OCI-LY3 (cell line): ENCODE measurements around the gene PDS5B.
"Not testable (repeated sequence)": the region's sequence is repeated elsewhere in the genome, so short reads cannot be mapped to it uniquely, and the experiment has no call there.

ENCODE experiments used
- H2AFZ ChIP-seq: fragments of 200-600, 300-600 bp; shearing (Covaris generic); 2 replicates; pipeline ENCODE4 v1.6.0; 2014; ENCODE audit warnings: antibody characterized with exemption, low read depth, low read length
- H3K27ac ChIP-seq: fragments of 200-600, 300-600 bp; sonication (generic); 2 replicates; pipeline ENCODE4 v1.5.1; 2014; ENCODE audit warnings: mild to moderate bottlenecking, low read length, moderate library complexity, mixed read lengths
- H3K27me3 ChIP-seq: fragments of 200-600, 300-600 bp; sonication (generic); 2 replicates; pipeline ENCODE4 v1.6.1; 2014; ENCODE audit warnings: low read depth, low read length, mixed read lengths
- H3K36me3 ChIP-seq: fragments of 200-600, 300-600 bp; sonication (generic); replicated peaks from 2 replicates; pipeline ENCODE3; 2014; ENCODE audit warnings: low read depth, low read length, mixed read lengths
- H3K4me1 ChIP-seq: fragments of 300-600, 200-600 bp; sonication (generic); 2 replicates; pipeline ENCODE4 v1.6.1; 2014; ENCODE audit warnings: low read length, mixed read lengths
- H3K4me2 ChIP-seq: fragments of 200-600, 300-600 bp; sonication (generic); 2 replicates; pipeline ENCODE4 v1.6.1; 2014; ENCODE audit warnings: low read length, mixed read lengths
- H3K4me3 ChIP-seq: fragments of 300-600, 200-600 bp; sonication (generic); 2 replicates; pipeline ENCODE4 v1.5.1; 2014; ENCODE audit warnings: antibody characterized with exemption, mild to moderate bottlenecking, low read length, moderate library complexity
- H3K79me2 ChIP-seq: fragments of 300-600, 200-600 bp; shearing (Covaris generic); 2 replicates; pipeline ENCODE4 v1.6.1; 2014; ENCODE audit warnings: mild to moderate bottlenecking, low read length, mixed read lengths
- H3K9ac ChIP-seq: fragments of 300-600, 200-600 bp; shearing (Covaris generic); 2 replicates; pipeline ENCODE4 v1.6.0; 2014; ENCODE audit warnings: mild to moderate bottlenecking, low read length, moderate library complexity
- H3K9me3 ChIP-seq: fragments of 200-600, 300-600 bp; shearing (Covaris generic); 2 replicates; pipeline ENCODE4 v1.6.1; 2014; ENCODE audit warnings: low read length, mixed read lengths; ENCODE audit not compliant: insufficient read depth
- H4K20me1 ChIP-seq: fragments of 200-600, 300-600 bp; sonication (generic); 2 replicates; pipeline ENCODE4 v1.6.1; 2016; ENCODE audit warnings: low read length, mixed read lengths; ENCODE audit not compliant: insufficient read depth
- EZH2phosphoT487 ChIP-seq: fragments of 200-600 bp; shearing (Covaris generic); IDR thresholded peaks from 2 replicates; pipeline ENCODE4 v1.6.1; 2018; ENCODE audit warnings: antibody characterized with exemption, mixed run types, low read depth
- TF ChIP-seq, protein P1 (sequence below): fragments of 200-600, 300-600 bp; sonication (generic); IDR thresholded peaks from 2 replicates; pipeline ENCODE4 v1.5.1; 2014; ENCODE audit warnings: antibody characterized with exemption, low read length, low read depth

The PDS5B gene

GRCh38 chr13:32823597-32823996, 237.3 kb downstream of the PDS5B start:
- Histone ChIP-seq H3K4me2 (no peak overlapping the region), H3K36me3 (no peaks in the 10 kb centered on the region), H3K79me2 (no peaks in the 10 kb centered on the region), H3K9me3 (no peaks in the 10 kb centered on the region), H3K27me3 (peaks cover 4% of the 10 kb centered on the region), H3K4me3 (no peak overlapping the region), H2AFZ (no peak overlapping the region), H3K9ac (no peak overlapping the region), H3K27ac (no peak overlapping the region), H4K20me1 (no peaks in the 10 kb centered on the region), H3K4me1 (peaks cover 6% of the 10 kb centered on the region; the same call in 1 of the 2 replicates)
- TF ChIP-seq, protein P1, sequence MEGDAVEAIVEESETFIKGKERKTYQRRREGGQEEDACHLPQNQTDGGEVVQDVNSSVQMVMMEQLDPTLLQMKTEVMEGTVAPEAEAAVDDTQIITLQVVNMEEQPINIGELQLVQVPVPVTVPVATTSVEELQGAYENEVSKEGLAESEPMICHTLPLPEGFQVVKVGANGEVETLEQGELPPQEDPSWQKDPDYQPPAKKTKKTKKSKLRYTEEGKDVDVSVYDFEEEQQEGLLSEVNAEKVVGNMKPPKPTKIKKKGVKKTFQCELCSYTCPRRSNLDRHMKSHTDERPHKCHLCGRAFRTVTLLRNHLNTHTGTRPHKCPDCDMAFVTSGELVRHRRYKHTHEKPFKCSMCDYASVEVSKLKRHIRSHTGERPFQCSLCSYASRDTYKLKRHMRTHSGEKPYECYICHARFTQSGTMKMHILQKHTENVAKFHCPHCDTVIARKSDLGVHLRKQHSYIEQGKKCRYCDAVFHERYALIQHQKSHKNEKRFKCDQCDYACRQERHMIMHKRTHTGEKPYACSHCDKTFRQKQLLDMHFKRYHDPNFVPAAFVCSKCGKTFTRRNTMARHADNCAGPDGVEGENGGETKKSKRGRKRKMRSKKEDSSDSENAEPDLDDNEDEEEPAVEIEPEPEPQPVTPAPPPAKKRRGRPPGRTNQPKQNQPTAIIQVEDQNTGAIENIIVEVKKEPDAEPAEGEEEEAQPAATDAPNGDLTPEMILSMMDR = no peak
- no peak for TF ChIP-seq EZH2phosphoT487

- Histone ChIP-seq H3K36me3 (no peaks in the 10 kb centered on the region), H2AFZ (no peak overlapping the region), H3K79me2 (no peaks in the 10 kb centered on the region), H3K27me3 (peaks cover 4% of the 10 kb centered on the region), H3K4me1 (peaks cover 6% of the 10 kb centered on the region; the same call in 1 of the 2 replicates), H3K4me3 (no peak overlapping the region), H3K9ac (no peak overlapping the region), H3K4me2 (no peak overlapping the region), H3K9me3 (no peaks in the 10 kb centered on the region), H4K20me1 (no peaks in the 10 kb centered on the region), H3K27ac (no peak overlapping the region)
- TF ChIP-seq EZH2phosphoT487 = no peak
- TF ChIP-seq, protein P1 = no peak
These were observed 237.8 kb downstream of the PDS5B start for GRCh38 chr13:32824061-32824460.

- Histone ChIP-seq H3K27ac (no peak overlapping the region), H3K4me1 (peaks cover 6% of the 10 kb centered on the region; the same call in 1 of the 2 replicates), H3K27me3 (peaks cover 4% of the 10 kb centered on the region), H3K4me3 (no peak overlapping the region), H4K20me1 (no peaks in the 10 kb centered on the region), H3K9ac (no peak overlapping the region), H3K9me3 (no peaks in the 10 kb centered on the region), H3K36me3 (no peaks in the 10 kb centered on the region), H3K79me2 (no peaks in the 10 kb centered on the region), H3K4me2 (no peak overlapping the region), H2AFZ (no peak overlapping the region)
- TF ChIP-seq, protein P1 = no peak
- no peak for TF ChIP-seq EZH2phosphoT487
These were observed 238.4 kb downstream of the PDS5B start for GRCh38 chr13:32824675-32825074.

GRCh38 chr13:32825481-32825880, 239.2 kb downstream of the PDS5B start:
- H3K27ac ChIP-seq = no peak overlapping the region
- no peaks in the 10 kb centered on the region for H3K36me3 ChIP-seq
- H3K9me3 ChIP-seq = no peaks in the 10 kb centered on the region
- H3K9ac ChIP-seq = no peak overlapping the region
- TF ChIP-seq EZH2phosphoT487 = no peak
- TF ChIP-seq, protein P1 = no peak
- H2AFZ ChIP-seq = no peak overlapping the region
- H3K4me2 ChIP-seq = no peak overlapping the region
- no peak overlapping the region for H3K4me3 ChIP-seq
- H3K4me1 ChIP-seq = peaks cover 6% of the 10 kb centered on the region; the same call in 1 of the 2 replicates
- H3K27me3 ChIP-seq = peaks cover 4% of the 10 kb centered on the region
- no peaks in the 10 kb centered on the region for H3K79me2 ChIP-seq
- no peaks in the 10 kb centered on the region for H4K20me1 ChIP-seq

DNA sequence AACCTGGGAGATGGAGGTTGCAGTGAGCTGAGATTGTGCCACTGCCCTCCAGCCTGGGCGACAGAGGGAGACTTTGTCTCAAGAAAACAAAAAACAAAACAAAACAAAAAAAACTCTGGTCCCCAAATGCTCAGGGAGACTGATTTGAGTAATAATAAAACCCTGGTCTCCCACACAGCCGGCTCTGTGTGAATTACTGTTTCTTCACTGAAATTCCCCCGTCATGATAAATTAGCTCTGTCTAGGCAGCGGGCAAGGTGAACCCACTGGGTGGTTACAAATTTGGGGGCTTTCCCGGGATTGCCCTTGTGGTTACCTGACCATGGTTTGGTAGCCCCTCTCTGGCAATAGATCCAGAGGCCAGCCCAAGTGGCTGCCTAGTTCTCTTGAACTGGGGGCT, 240.1 kb downstream of the PDS5B start:
- H3K79me2 ChIP-seq, H3K4me3 ChIP-seq, H3K27ac ChIP-seq, H3K27me3 ChIP-seq, H3K36me3 ChIP-seq, H3K4me2 ChIP-seq, H3K9me3 ChIP-seq, H3K4me1 ChIP-seq, H3K9ac ChIP-seq, H4K20me1 ChIP-seq, H2AFZ ChIP-seq: not testable (repeated sequence)
